Esophagus muscularis mucosa (tissue), 4 donors: ENCODE results near the gene RPL13A.

ENCODE experiments used
- CTCF ChIP-seq, 3 experiments: fragments of 200-600 bp in 2 of 3; fragments of 450-650 bp in 1 of 3; sonication (generic) in 2 of 3; IDR thresholded peaks; one replicate each; pipeline ENCODE4 v1.5.1; 2017 to 2019; ENCODE audit warnings: antibody characterized with exemption in 3 of 3, mild to moderate bottlenecking in 2 of 3, moderate library complexity in 1 of 3
- EP300 ChIP-seq: sonication (generic); formaldehyde crosslinking; IDR thresholded peaks from one replicate; pipeline ENCODE4 v1.6.1; 2017; ENCODE audit warnings: antibody characterized with exemption
- POLR2A ChIP-seq: fragments of 450-650 bp; IDR thresholded peaks from one replicate; pipeline ENCODE4 v1.6.1; 2017; ENCODE audit warnings: antibody characterized with exemption, moderate library complexity, mild to moderate bottlenecking, low read depth

DNA sequence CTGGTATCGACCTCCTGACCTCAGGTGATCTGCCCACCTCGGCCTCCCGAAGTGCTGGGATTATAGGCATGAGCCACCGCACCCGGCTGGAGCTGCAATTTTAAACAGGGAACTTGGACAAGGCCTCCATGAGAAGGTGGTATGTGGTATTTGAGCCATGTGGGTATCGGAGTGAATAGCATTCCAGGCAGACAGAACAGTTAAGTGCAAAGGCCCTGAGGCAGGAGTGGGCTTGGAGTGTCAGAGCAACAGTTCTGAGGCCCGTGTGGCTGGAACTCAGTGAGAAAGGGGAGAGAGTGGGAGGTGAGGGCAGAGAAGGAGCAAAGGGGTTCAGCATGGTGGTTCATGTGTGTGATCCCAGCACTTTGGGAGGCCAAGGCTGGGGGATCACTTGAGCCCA lies 43.3 kb downstream of the RPL13A start:
- TF ChIP-seq CTCF (IDR thresholded peaks at IDR 0.05), result no peak
- TF ChIP-seq EP300, result no peak
- no peak for TF ChIP-seq POLR2A
